Neural crest cell (in vitro differentiated cells): ENCODE results near the gene SDK1. TPM values are rescaled to one million over a fixed set of nuclear protein-coding genes. Genes with fewer than 3 reads are reported as not detected.
"Not testable (repeated sequence)": the region's sequence is repeated elsewhere in the genome, so short reads cannot be mapped to it uniquely, and the experiment has no call there.

Experiments used
- DNase-seq: peaks from one replicate; pipeline ENCODE4 v3.0.0; 2021; ENCODE audit warnings: low read depth, mixed read lengths, low spot score
- H3K27ac Mint-ChIP-seq: one replicate; pipeline ENCODE4 v1.8.0; 2021; ENCODE audit warnings: mild to moderate bottlenecking, mixed read lengths; ENCODE audit not compliant: unreplicated experiment
- H3K27me3 Mint-ChIP-seq: 2 replicates; pipeline ENCODE4 v1.8.0; 2021; ENCODE audit warnings: low read depth, mild to moderate bottlenecking, mixed read lengths
- H3K36me3 Mint-ChIP-seq: 2 replicates; pipeline ENCODE4 v1.8.0; 2021; ENCODE audit warnings: low read depth, mild to moderate bottlenecking, mixed read lengths
- H3K4me1 Mint-ChIP-seq: 2 replicates; pipeline ENCODE4 v1.8.0; 2021; ENCODE audit warnings: mixed read lengths
- H3K4me3 Mint-ChIP-seq: one replicate; pipeline ENCODE4 v1.8.0; 2021; ENCODE audit warnings: mild to moderate bottlenecking, mixed read lengths
- H3K9me3 Mint-ChIP-seq: 2 replicates; pipeline ENCODE4 v1.8.0; 2021; ENCODE audit warnings: mixed read lengths
- total RNA-seq: library from RNA; stranded (reverse); gene quantifications from 2 replicates; pipeline ENCODE4 v1.2.1, GENCODE V29; 2021
- TF ChIP-seq, protein P1 (sequence below): fragments of 200-600 bp; sonication (generic); conservative IDR thresholded peaks from 2 replicates; pipeline ENCODE4 v1.5.0; 2021; ENCODE audit warnings: antibody characterized with exemption, mild to moderate bottlenecking

Gene SDK1
- total RNA-seq, 1 donor from 2014 or later, result 11.6 TPM

DNA sequence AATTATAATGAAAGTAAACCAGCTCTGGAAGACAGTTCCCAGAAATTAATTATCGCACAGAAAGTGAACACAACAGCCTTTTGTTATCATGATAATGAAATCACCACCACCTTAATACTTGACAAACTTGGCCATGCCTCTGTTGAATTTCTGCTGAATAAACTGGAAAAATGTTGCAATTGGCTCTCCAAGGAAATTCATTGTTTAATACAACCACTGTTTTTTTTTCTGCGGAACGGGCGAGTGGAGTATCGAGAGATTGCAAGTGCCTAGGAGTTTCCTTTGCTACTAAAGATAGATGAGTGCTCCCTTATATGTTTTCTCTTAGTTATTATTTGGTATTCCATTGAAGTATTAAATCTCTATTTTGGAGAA is 657.0 kb downstream of the SDK1 start:
- H3K9me3 Mint-ChIP-seq, result no peaks in the 10 kb centered on the region
- DNase-seq, result no peak
- no peaks in the 10 kb centered on the region for H3K27me3 Mint-ChIP-seq
- H3K4me3 Mint-ChIP-seq, result no peak overlapping the region
- TF ChIP-seq, protein P1, sequence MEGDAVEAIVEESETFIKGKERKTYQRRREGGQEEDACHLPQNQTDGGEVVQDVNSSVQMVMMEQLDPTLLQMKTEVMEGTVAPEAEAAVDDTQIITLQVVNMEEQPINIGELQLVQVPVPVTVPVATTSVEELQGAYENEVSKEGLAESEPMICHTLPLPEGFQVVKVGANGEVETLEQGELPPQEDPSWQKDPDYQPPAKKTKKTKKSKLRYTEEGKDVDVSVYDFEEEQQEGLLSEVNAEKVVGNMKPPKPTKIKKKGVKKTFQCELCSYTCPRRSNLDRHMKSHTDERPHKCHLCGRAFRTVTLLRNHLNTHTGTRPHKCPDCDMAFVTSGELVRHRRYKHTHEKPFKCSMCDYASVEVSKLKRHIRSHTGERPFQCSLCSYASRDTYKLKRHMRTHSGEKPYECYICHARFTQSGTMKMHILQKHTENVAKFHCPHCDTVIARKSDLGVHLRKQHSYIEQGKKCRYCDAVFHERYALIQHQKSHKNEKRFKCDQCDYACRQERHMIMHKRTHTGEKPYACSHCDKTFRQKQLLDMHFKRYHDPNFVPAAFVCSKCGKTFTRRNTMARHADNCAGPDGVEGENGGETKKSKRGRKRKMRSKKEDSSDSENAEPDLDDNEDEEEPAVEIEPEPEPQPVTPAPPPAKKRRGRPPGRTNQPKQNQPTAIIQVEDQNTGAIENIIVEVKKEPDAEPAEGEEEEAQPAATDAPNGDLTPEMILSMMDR, result no peak
- H3K27ac Mint-ChIP-seq, result no peak overlapping the region
- H3K4me1 Mint-ChIP-seq, result no peaks in the 10 kb centered on the region
- peaks cover 6% of the 10 kb centered on the region for H3K36me3 Mint-ChIP-seq

DNA sequence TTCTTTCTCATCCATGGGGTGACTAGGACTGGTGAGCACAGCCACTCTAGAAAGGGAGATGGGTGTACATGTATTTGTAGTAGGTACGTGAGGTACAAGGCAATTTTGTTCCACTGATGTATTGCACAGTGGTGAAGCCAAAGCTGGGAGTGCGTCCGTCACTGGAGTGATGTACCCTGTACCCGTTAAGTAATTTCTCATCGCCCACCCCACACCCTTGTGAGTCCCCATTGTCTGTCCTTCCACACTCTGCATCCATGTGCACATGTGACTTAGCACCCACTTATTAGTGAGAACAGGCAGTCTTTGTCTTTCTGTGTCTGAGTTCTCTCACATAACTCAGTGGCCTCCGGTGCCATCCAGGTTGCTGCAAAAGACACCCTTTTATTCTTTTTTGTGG is 658.3 kb downstream of the SDK1 start:
- no peak for DNase-seq
- Mint-ChIP-seq H3K4me3 (no peak overlapping the region), H3K27me3 (no peaks in the 10 kb centered on the region), H3K4me1 (no peaks in the 10 kb centered on the region), H3K27ac (no peak overlapping the region), H3K9me3 (no peaks in the 10 kb centered on the region), H3K36me3 (peaks cover 6% of the 10 kb centered on the region)
- TF ChIP-seq, protein P1, result no peak

DNA sequence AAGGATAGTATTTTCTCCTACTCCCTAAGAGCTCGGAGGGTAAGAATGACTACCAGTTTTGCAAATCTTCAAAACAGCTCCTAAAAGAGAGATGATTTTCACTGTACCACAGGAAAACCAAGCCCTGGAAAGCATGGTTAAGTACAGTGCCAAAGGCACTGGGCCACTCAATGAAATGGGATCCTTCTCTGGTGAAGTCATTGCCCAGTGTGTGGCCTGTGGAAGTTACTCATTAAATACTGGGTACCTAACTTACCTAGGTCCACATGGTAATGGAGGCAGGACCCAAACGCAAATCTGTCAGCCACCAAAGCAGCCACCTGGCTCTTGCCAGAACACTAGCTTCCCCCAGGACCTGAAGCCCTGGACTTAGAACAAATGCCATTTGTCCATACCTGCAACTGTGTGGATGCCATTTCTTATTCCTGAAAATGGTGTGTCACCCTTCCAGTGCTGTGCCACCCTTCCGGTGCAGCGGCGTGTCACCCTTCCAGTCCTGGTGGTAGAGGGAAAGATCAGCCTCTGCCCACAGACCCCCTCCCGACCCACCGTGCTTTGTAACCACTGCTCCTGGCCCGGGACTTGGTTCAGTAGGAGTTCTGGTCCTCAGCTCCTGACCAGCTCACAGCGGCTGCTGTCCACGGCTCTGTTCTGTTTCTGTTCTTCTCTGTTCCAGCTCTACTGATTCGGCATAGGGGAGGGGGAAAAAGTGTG is 659.2 kb downstream of the SDK1 start:
- Mint-ChIP-seq H3K4me3 (no peak overlapping the region), H3K27me3 (no peaks in the 10 kb centered on the region), H3K36me3 (peaks cover 6% of the 10 kb centered on the region), H3K27ac (no peak overlapping the region), H3K4me1 (no peaks in the 10 kb centered on the region), H3K9me3 (no peaks in the 10 kb centered on the region)
- TF ChIP-seq, protein P1, result no peak
- DNase-seq, result no peak

DNA sequence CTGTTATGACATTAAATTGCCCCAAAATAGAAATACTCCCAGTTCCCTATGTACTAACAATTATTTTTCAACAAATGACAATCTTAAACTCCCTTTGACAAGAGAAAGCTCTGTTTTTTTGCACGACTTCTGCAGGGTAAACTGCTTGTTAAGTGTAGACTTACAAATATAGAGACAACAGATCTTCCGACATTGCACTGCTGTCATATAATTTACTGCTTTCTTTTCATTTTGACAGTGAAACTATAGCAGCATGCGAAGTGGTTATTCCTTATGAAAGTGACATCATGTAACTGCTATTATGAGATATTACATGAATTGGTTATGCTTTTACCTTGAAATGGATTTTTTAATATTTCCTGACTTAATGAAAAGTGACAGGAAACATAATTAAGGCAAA is 659.9 kb downstream of the SDK1 start:
- Mint-ChIP-seq H3K4me3 (no peak overlapping the region), H3K27ac (no peak overlapping the region), H3K27me3 (no peaks in the 10 kb centered on the region), H3K4me1 (no peaks in the 10 kb centered on the region), H3K9me3 (no peaks in the 10 kb centered on the region), H3K36me3 (peaks cover 6% of the 10 kb centered on the region)
- TF ChIP-seq, protein P1, result no peak
- no peak for DNase-seq

DNA sequence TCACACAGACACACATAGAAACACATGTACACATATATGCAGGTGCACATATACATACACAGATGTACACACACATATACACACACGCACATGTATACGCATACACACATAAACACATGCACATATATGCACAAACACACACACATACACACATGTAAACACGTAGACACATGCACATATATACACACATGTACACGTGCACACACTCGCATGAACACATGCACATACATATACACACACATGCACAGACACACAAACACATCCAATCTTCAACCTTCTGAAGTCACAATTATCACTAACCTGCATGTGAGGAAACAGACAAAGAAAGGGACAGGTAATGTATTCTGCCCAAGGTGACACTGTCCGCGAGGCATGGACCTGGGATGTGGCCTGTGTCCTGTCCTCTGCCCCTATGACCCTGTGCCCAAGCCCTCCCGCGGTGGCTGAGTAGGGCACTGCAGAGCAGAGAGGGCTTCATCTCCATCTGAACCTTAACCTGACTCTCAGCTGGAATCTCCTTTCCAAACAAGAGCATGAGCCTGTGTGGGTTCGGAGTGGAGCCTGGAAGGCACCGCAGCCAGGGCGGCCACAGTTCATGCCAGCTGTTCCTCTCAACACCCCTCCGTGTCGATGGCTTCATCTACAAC is 660.9 kb downstream of the SDK1 start:
- Mint-ChIP-seq H3K27ac (no peak overlapping the region), H3K4me3 (no peak overlapping the region), H3K4me1 (peaks cover 2% of the 10 kb centered on the region), H3K9me3 (no peaks in the 10 kb centered on the region), H3K27me3 (no peaks in the 10 kb centered on the region), H3K36me3 (peaks cover 6% of the 10 kb centered on the region)
- DNase-seq, result no peak
- TF ChIP-seq, protein P1, result no peak

DNA sequence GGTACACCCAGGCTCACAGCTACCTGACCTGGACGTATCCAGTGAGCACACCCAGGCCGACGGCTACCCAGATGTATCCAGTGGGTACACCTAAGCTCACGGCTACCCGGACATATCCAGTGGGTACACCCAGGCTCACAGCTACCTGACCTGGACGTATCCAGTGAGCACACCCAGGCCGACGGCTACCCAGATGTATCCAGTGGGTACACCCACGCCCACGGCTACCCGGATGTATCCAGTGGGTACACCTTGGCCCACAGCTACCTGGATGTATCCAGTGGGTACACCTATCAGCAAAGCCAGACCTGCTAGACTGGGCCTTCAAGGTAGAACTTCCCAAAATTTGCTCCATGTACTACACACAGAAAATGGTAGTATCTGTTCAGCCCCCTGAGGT is 662.7 kb downstream of the SDK1 start:
- DNase-seq, H3K27me3 Mint-ChIP-seq, H3K4me3 Mint-ChIP-seq, H3K36me3 Mint-ChIP-seq, H3K27ac Mint-ChIP-seq, H3K4me1 Mint-ChIP-seq, H3K9me3 Mint-ChIP-seq: not testable (repeated sequence)
